Measurements from ENCODE around the gene CCDC170. TPM values are rescaled to one million over a fixed set of nuclear protein-coding genes. Genes with fewer than 3 reads are reported as not detected.
"Not testable (repeated sequence)": the region's sequence is repeated elsewhere in the genome, so short reads cannot be mapped to it uniquely, and the experiment has no call there.

Gene CCDC170, protein sequence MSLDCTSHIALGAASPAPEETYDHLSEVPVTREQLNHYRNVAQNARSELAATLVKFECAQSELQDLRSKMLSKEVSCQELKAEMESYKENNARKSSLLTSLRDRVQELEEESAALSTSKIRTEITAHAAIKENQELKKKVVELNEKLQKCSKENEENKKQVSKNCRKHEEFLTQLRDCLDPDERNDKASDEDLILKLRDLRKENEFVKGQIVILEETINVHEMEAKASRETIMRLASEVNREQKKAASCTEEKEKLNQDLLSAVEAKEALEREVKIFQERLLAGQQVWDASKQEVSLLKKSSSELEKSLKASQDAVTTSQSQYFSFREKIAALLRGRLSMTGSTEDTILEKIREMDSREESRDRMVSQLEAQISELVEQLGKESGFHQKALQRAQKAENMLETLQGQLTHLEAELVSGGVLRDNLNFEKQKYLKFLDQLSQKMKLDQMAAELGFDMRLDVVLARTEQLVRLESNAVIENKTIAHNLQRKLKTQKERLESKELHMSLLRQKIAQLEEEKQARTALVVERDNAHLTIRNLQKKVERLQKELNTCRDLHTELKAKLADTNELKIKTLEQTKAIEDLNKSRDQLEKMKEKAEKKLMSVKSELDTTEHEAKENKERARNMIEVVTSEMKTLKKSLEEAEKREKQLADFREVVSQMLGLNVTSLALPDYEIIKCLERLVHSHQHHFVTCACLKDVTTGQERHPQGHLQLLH
- total RNA-seq, result 0.14 TPM in 1 of 2 replicates, not detected in the other

DNA sequence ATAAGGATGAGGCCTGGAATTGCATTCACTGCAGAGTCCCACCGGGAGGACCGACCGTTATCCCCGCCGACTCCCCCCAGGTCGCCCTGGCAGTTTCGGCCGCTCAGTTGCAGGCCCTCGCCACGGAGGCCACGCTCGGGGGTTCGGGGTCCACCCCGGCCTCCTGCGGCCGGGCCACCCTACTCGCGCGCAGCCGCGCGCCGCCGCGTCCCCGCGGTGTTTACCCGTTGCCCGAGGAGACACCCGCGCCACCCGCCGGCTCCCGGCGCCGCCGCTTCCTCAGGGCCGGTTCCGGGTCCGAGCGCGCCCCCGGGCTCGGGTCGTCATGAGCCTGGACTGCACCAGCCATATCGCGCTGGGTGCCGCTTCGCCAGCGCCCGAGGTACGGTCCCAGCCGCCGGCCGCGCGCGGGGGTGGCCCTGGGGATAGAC lies at the start of gene CCDC170:
CCDC170 (plus strand) TSS at position 214 of the 431 bp plus-strand sequence; CDS start at position 326, 112 bp downstream.
- TF ChIP-seq CTCF (IDR thresholded peaks at IDR 0.05; ENCODE audit: insufficient read depth, low read length, poor library complexity, severe bottlenecking), result no peak
- H3K36me3 ChIP-seq (ENCODE audit: control insufficient read depth, insufficient read depth, low read length), result no peaks in the 10 kb centered on the region
- peaks cover 3% of the 10 kb centered on the region for H3K27me3 ChIP-seq (ENCODE audit: control insufficient read depth, insufficient read depth, low read length)
- no peak for DNase-seq (ENCODE audit: low read depth)
- peak within 1 kb of the TSS; percentile 64 for H3K4me3 ChIP-seq (ENCODE audit: low read depth, low read length)

DNA sequence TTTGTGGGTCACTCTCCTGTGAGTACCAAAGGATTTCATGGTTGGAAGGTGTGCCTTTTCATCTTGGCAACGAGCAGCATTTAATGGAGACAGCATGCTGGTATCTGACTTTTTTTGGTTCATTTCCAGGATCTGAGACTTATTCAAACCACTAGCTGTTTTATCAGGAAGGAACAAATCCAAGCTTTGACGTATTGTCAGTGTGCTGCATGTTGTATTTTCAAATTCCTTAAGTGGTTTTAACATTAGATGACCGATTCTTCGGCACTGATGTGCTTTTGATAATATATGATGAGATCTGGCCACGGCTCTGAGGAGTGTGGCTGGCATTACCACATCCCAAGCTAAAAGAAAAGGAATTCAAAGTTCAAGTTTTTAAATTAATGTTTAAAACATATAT lies 48.3 kb upstream of the CCDC170 start:
- Histone ChIP-seq H3K27me3 (ENCODE audit: control insufficient read depth, insufficient read depth, low read length) (no peaks in the 10 kb centered on the region), H3K4me3 (ENCODE audit: low read depth, low read length) (no peak overlapping the region), H3K36me3 (ENCODE audit: control insufficient read depth, insufficient read depth, low read length) (no peaks in the 10 kb centered on the region)
- TF ChIP-seq CTCF (IDR thresholded peaks at IDR 0.05; ENCODE audit: insufficient read depth, low read length, poor library complexity, severe bottlenecking), result no peak
- no peak for DNase-seq (ENCODE audit: low read depth)

DNA sequence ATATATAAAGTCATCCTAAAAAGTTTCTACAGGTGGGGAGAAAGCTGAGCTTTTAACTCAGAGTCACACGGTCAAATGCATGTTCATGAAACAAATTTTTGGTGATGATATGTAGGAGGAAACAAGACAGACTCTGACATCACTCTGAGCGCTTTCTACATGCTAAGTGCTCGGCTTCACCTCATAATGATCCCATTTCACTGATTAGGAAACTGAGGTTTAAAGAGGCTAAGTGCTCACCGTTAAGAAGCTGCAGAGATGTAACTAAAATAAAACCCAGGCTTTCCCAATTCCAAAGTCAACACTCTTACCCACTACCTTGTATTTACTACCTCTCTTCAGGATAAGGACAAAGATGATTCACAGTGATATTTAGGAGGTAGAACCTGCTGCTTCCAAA lies 46.6 kb upstream of the CCDC170 start:
- H3K27me3 ChIP-seq (ENCODE audit: control insufficient read depth, insufficient read depth, low read length), result no peaks in the 10 kb centered on the region
- H3K36me3 ChIP-seq (ENCODE audit: control insufficient read depth, insufficient read depth, low read length), result no peaks in the 10 kb centered on the region
- TF ChIP-seq CTCF (IDR thresholded peaks at IDR 0.05; ENCODE audit: insufficient read depth, low read length, poor library complexity, severe bottlenecking), result no peak
- no peak for DNase-seq (ENCODE audit: low read depth)
- no peak overlapping the region for H3K4me3 ChIP-seq (ENCODE audit: low read depth, low read length)

DNA sequence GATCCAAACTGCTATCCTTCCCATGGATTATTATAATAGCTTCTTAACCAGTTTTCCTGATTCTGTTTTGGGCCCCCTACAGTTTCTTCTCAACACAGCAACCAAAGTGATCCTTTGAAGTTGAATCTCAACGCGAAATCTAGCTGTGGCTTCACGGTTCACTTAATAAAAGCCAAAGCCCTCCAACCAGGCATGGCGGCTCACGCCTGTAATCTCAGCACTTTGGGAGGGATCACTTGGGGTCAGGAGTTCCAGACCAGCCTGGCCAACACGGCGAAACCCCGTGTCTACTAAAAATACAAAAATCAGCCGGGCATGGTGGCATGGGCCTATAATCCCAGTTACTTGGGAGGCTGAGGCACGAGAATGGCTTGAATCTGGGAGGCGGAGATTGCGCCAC lies 45.2 kb upstream of the CCDC170 start:
- TF ChIP-seq CTCF (IDR thresholded peaks at IDR 0.05; ENCODE audit: insufficient read depth, low read length, poor library complexity, severe bottlenecking), result no peak
- DNase-seq (ENCODE audit: low read depth), result no peak
- Histone ChIP-seq H3K36me3 (ENCODE audit: control insufficient read depth, insufficient read depth, low read length) (no peaks in the 10 kb centered on the region), H3K27me3 (ENCODE audit: control insufficient read depth, insufficient read depth, low read length) (no peaks in the 10 kb centered on the region), H3K4me3 (ENCODE audit: low read depth, low read length) (no peak overlapping the region)

DNA sequence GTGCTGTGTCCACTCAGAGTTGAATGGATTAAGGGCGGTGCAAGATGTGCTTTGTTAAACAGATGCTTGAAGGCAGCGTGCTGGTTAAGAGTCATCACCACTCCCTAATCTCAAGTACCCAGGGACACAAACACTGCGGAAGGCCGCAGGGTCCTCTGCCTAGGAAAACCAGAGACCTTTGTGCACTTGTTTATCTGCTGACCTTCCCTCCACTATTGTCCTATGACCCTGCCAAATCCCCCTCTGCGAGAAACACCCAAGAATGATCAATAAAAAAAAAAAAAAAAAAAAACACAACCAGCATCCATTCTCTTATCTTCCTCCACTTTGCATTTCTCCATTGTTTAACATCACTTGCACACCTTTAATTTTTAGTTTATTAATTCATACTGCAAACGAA lies 42.9 kb upstream of the CCDC170 start:
- H3K27me3 ChIP-seq (ENCODE audit: control insufficient read depth, insufficient read depth, low read length); H3K36me3 ChIP-seq (ENCODE audit: control insufficient read depth, insufficient read depth, low read length); DNase-seq (ENCODE audit: low read depth): not testable (repeated sequence)
- H3K4me3 ChIP-seq (ENCODE audit: low read depth, low read length), result peak overlapping the region; percentile 95

- H3K4me3 ChIP-seq (ENCODE audit: low read depth, low read length), result peak overlapping the region; percentile 95
- DNase-seq (ENCODE audit: low read depth), result no peak
- TF ChIP-seq CTCF (IDR thresholded peaks at IDR 0.05; ENCODE audit: insufficient read depth, low read length, poor library complexity, severe bottlenecking), result no peak
- H3K27me3 ChIP-seq (ENCODE audit: control insufficient read depth, insufficient read depth, low read length), result no peaks in the 10 kb centered on the region
- no peaks in the 10 kb centered on the region for H3K36me3 ChIP-seq (ENCODE audit: control insufficient read depth, insufficient read depth, low read length)
Measured at GRCh38 chr6:151451417-151451949, 42.3 kb upstream of the CCDC170 start.
